HL-60 (cell line): ENCODE measurements around the gene BIN1.

Experiments
- DNase-seq, 2 experiments: peaks; one replicate each; pipeline ENCODE4 v3.0.0-alpha.2; 2010 to 2020; ENCODE audit warnings: low read depth in 1 of 2, low spot score in 1 of 2
- H3K27ac ChIP-seq: fragments of 250-450 bp; sonication (Bioruptor Pico); replicated peaks from 2 replicates; pipeline ENCODE4 v1.5.1; 2020; ENCODE audit warnings: mild to moderate bottlenecking, moderate library complexity
- H3K27me3 ChIP-seq: fragments of 250-450 bp; sonication (Bioruptor Pico); 2 replicates; pipeline ENCODE4 v1.5.1; 2021; ENCODE audit warnings: mild to moderate bottlenecking, moderate library complexity; ENCODE audit not compliant: insufficient read depth, poor library complexity, severe bottlenecking
- H3K4me3 ChIP-seq: replicated peaks from 2 replicates; pipeline ENCODE4 v1.5.1; 2011; ENCODE audit warnings: mild to moderate bottlenecking, control low read depth, low read length; ENCODE audit not compliant: insufficient read depth
- CTCF ChIP-seq: IDR thresholded peaks from one replicate; pipeline ENCODE4 v1.5.1; 2011; ENCODE audit warnings: low read length, control low read depth, inconsistent platforms; ENCODE audit not compliant: insufficient read depth
- GABPA ChIP-seq: IDR thresholded peaks from 2 replicates; pipeline ENCODE4 v1.6.1; 2012; ENCODE audit warnings: low read depth
- POLR2AphosphoS5 ChIP-seq: IDR thresholded peaks from 2 replicates; pipeline ENCODE4 v1.6.1; 2012; ENCODE audit warnings: low read depth
- REST ChIP-seq: IDR thresholded peaks from 2 replicates; pipeline ENCODE4 v1.6.1; 2012; ENCODE audit warnings: low read depth; ENCODE audit not compliant: insufficient replicate concordance
- SPI1 ChIP-seq: IDR thresholded peaks from 2 replicates; pipeline ENCODE4 v1.6.1; 2012; ENCODE audit warnings: low read depth, mild to moderate bottlenecking, borderline replicate concordance

Gene BIN1

GRCh38 chr2:127041259-127041970, 65.5 kb downstream of the BIN1 start:
- TF ChIP-seq CTCF (no peak), POLR2AphosphoS5 (no peak), SPI1 (no peak), REST (no peak), GABPA (no peak)
- Histone ChIP-seq H3K27ac (no peak overlapping the region), H3K4me3 (no peak overlapping the region), H3K27me3 (no peaks in the 10 kb centered on the region)
- no peak for DNase-seq

- no peak for TF ChIP-seq POLR2AphosphoS5
- TF ChIP-seq GABPA, result no peak
- no peak for TF ChIP-seq CTCF
- TF ChIP-seq REST, result no peak
- no peak for TF ChIP-seq SPI1
- Histone ChIP-seq H3K27ac (no peak overlapping the region), H3K4me3 (no peak overlapping the region), H3K27me3 (no peaks in the 10 kb centered on the region)
- no peak for DNase-seq
These were observed 66.8 kb downstream of the BIN1 start for GRCh38 chr2:127040169-127040568.

- no peaks in the 10 kb centered on the region for H3K27me3 ChIP-seq
- TF ChIP-seq GABPA (no peak), REST (no peak), SPI1 (no peak), CTCF (no peak), POLR2AphosphoS5 (no peak)
- peak in 1 of 2 experiments; percentile 20 for DNase-seq
- H3K27ac ChIP-seq, result no peak overlapping the region
- H3K4me3 ChIP-seq, result no peak overlapping the region
These were observed 67.4 kb downstream of the BIN1 start for GRCh38 chr2:127039387-127040031.
